Measurements from ENCODE around the gene TLL2. TPM values are rescaled to one million over a fixed set of nuclear protein-coding genes. Genes with fewer than 3 reads are reported as not detected.

The TLL2 gene
- total RNA-seq, 1 experiment from 2014 or later = 0.11 TPM

DNA sequence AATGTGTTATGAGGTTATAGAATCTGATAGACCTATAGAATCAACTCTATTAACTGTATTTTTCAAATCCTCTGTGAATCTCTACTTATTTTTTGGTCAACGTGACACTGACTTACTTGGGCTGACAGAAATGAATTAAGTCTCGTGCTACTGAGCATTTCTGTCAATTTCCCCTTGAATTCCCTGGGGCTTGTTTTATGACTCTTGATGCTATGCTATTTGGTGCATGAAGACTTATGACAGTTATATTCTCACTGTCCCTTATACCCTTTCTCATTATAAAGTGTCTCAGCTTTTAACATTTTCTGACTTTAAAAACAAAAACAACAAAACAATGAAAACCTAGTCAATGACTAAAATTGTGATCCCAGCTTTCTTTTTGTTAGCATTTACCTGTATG lies 86.4 kb downstream of the TLL2 start:
- TF ChIP-seq EZH2 (IDR thresholded peaks at IDR 0.05; ENCODE audit: borderline replicate concordance, low read depth, low read length, poor library complexity, severe bottlenecking) (no peak), CTCF (conservative IDR thresholded peaks at IDR 0.05; ENCODE audit: low read depth, low read length) (no peak)
- intact Hi-C loops (cut with micrococcal nuclease; ENCODE audit: unreplicated experiment) = no loop called here
- POLR2A ChIA-PET (ENCODE audit: low non-redundant PET) = no interaction called here
- CTCF ChIA-PET = no interaction called here
- BruUV-seq (replicated peaks) = no TSS peak
- H3K4me1 ChIP-seq (ENCODE audit: insufficient read depth, low read length, poor library complexity, severe bottlenecking) = no peaks in the 10 kb centered on the region
- no peak for DNase-seq (ENCODE audit: low spot score)
- no peaks in the 10 kb centered on the region for H3K36me3 ChIP-seq (ENCODE audit: insufficient read depth, low read length, poor library complexity, severe bottlenecking)
- no peak overlapping the region for H3K4me3 ChIP-seq (ENCODE audit: low read depth, low read length, poor library complexity, severe bottlenecking)
- peaks cover 28% of the 10 kb centered on the region for H3K27me3 ChIP-seq (replicated peaks; ENCODE audit: insufficient read depth, low read depth, low read length, poor library complexity)
- no peak overlapping the region for H3K27ac ChIP-seq (ENCODE audit: low read depth, low read length, poor library complexity, severe bottlenecking)
- H3K9me3 ChIP-seq (ENCODE audit: low read depth, low read length, poor library complexity, severe bottlenecking) = no peaks in the 10 kb centered on the region

DNA sequence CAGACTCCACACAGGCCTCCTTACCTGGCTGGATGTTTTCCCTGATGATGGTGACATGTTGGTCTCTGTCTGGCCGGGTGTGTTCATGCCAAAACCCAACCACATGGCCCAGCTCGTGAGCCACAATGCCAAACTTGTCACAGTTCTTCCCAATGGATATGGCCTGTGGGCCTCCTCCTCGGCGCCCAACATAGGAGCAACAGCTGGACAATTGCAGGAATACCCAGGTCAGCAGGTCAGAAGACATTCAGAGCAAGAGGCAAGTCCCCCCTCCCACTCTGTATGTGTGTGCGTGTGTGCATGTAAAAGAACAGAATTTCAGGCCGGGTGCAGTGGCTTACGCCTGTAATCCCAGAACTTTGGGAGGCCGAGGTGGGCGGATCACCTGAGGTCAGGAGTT lies 91.2 kb downstream of the TLL2 start:
- H3K4me3 ChIP-seq (ENCODE audit: low read depth, low read length, poor library complexity, severe bottlenecking) = no peak overlapping the region
- no peak for TF ChIP-seq EZH2 (IDR thresholded peaks at IDR 0.05; ENCODE audit: borderline replicate concordance, low read depth, low read length, poor library complexity, severe bottlenecking)
- no peak for TF ChIP-seq CTCF (conservative IDR thresholded peaks at IDR 0.05; ENCODE audit: low read depth, low read length)
- CTCF ChIA-PET = interaction anchor here (0.6 kb wide), 1 partner anchor 844 kb away, joined by 6 read pairs; no protein-coding TSS in a partner anchor
- no peaks in the 10 kb centered on the region for H3K36me3 ChIP-seq (ENCODE audit: insufficient read depth, low read length, poor library complexity, severe bottlenecking)
- POLR2A ChIA-PET (ENCODE audit: low non-redundant PET) = no interaction called here
- BruUV-seq (replicated peaks) = no TSS peak
- H3K27ac ChIP-seq (ENCODE audit: low read depth, low read length, poor library complexity, severe bottlenecking) = no peak overlapping the region
- no peaks in the 10 kb centered on the region for H3K9me3 ChIP-seq (ENCODE audit: low read depth, low read length, poor library complexity, severe bottlenecking)
- intact Hi-C loops (cut with micrococcal nuclease; ENCODE audit: unreplicated experiment) = no loop called here
- peaks cover 24% of the 10 kb centered on the region for H3K27me3 ChIP-seq (replicated peaks; ENCODE audit: insufficient read depth, low read depth, low read length, poor library complexity)
- no peaks in the 10 kb centered on the region for H3K4me1 ChIP-seq (ENCODE audit: insufficient read depth, low read length, poor library complexity, severe bottlenecking)
- DNase-seq (ENCODE audit: low spot score) = no peak

GRCh38 chr10:96421995-96422394 lies 91.7 kb downstream of the TLL2 start:
- H3K27me3 ChIP-seq (replicated peaks; ENCODE audit: insufficient read depth, low read depth, low read length, poor library complexity) = peaks cover 20% of the 10 kb centered on the region
- DNase-seq (ENCODE audit: low spot score) = no peak
- TF ChIP-seq CTCF (conservative IDR thresholded peaks at IDR 0.05; ENCODE audit: low read depth, low read length) = no peak
- no peak for TF ChIP-seq EZH2 (IDR thresholded peaks at IDR 0.05; ENCODE audit: borderline replicate concordance, low read depth, low read length, poor library complexity, severe bottlenecking)
- no peaks in the 10 kb centered on the region for H3K36me3 ChIP-seq (ENCODE audit: insufficient read depth, low read length, poor library complexity, severe bottlenecking)
- ChIA-PET POLR2A (ENCODE audit: low non-redundant PET) (interaction anchor here (0.6 kb wide), 1 partner anchor 933 kb away, joined by 3 read pairs; no protein-coding TSS in a partner anchor), CTCF (no interaction called here)
- no TSS peak for BruUV-seq (replicated peaks)
- H3K27ac ChIP-seq (ENCODE audit: low read depth, low read length, poor library complexity, severe bottlenecking) = no peak overlapping the region
- no peaks in the 10 kb centered on the region for H3K9me3 ChIP-seq (ENCODE audit: low read depth, low read length, poor library complexity, severe bottlenecking)
- H3K4me1 ChIP-seq (ENCODE audit: insufficient read depth, low read length, poor library complexity, severe bottlenecking) = no peaks in the 10 kb centered on the region
- intact Hi-C loops (cut with micrococcal nuclease; ENCODE audit: unreplicated experiment) = no loop called here
- no peak overlapping the region for H3K4me3 ChIP-seq (ENCODE audit: low read depth, low read length, poor library complexity, severe bottlenecking)
